Activated CD8-positive, alpha-beta T cell treated with anti-CD3 and anti-CD28 coated beads, Interleukin-2, amount 10 ng/mL, durations not matched to agents 7 days and 5 days (primary cell): ENCODE measurements around the gene SERPINB13. TPM values are rescaled to one million over a fixed set of nuclear protein-coding genes. Genes with fewer than 3 reads are reported as not detected.
A peak's percentile ranks its signal among the peaks of the same experiment; 100 is the strongest.

ENCODE experiments used
- ATAC-seq: fragments of 150-1000 bp; cut with Tn5 transposase; one replicate; pipeline ENCODE4 v1.10.0; 2021; ENCODE audit warnings: moderate library complexity
- CTCF ChIA-PET: fragments of 350-600 bp; sonication (Branson Sonifier 250); formaldehyde crosslinking; loops from one replicate; lab custom pipeline; 2021; ENCODE audit warnings: antibody characterized with exemption; lab: Charles Lee
- POLR2A ChIA-PET: fragments of 350-600 bp; sonication (Branson Sonifier 250); formaldehyde crosslinking; loops from one replicate; lab custom pipeline; 2021; ENCODE audit warnings: antibody characterized with exemption; lab: Charles Lee
- DNase-seq: peaks from one replicate; pipeline ENCODE4 v3.0.0-alpha.2; 2020
- H3K27ac Mint-ChIP-seq: one replicate; pipeline ENCODE4 v1.8.0; 2021; ENCODE audit warnings: mild to moderate bottlenecking, mixed read lengths
- H3K27me3 Mint-ChIP-seq: one replicate; pipeline ENCODE4 v1.8.0; 2021; ENCODE audit warnings: low read depth, mixed read lengths
- H3K36me3 Mint-ChIP-seq: one replicate; pipeline ENCODE4 v1.8.0; 2021; ENCODE audit warnings: low read depth, mixed read lengths
- H3K4me1 Mint-ChIP-seq: one replicate; pipeline ENCODE4 v1.8.0; 2021; ENCODE audit warnings: low read depth, mixed read lengths
- H3K4me3 Mint-ChIP-seq: one replicate; pipeline ENCODE4 v1.8.0; 2021; ENCODE audit warnings: mild to moderate bottlenecking, mixed read lengths
- H3K9me3 Mint-ChIP-seq: one replicate; pipeline ENCODE4 v1.8.0; 2022; ENCODE audit warnings: mixed read lengths; ENCODE audit not compliant: insufficient read depth
- total RNA-seq, 2 experiments: library from RNA; stranded (reverse); gene quantifications; one replicate each; pipeline ENCODE4 v1.2.3, GENCODE V29; 2021

The SERPINB13 gene
- total RNA-seq, 2 experiments from 2014 or later = not detected

- no peaks in the 10 kb centered on the region for H3K4me1 Mint-ChIP-seq
- CTCF ChIA-PET = interaction anchor here (1.0 to 6.5 kb wide), 2 partner anchors 14 to 106 kb away, joined by 3 to 31 read pairs; no protein-coding TSS in a partner anchor
- ATAC-seq (no peak), DNase-seq (no peak)
- peaks cover 5% of the 10 kb centered on the region for H3K27me3 Mint-ChIP-seq
- no peaks in the 10 kb centered on the region for H3K36me3 Mint-ChIP-seq
- no peak overlapping the region for H3K27ac Mint-ChIP-seq
- POLR2A ChIA-PET = no interaction called here
- H3K4me3 Mint-ChIP-seq = no peak overlapping the region
- H3K9me3 Mint-ChIP-seq = no peaks in the 10 kb centered on the region
Observed at GRCh38 chr18:63564021-63564420, 23.1 kb upstream of the SERPINB13 start.

- no peak overlapping the region for H3K4me3 Mint-ChIP-seq
- DNase-seq (no peak), ATAC-seq (no peak)
- no peaks in the 10 kb centered on the region for H3K4me1 Mint-ChIP-seq
- CTCF ChIA-PET = interaction anchor here (6.5 kb wide), 1 partner anchor 14 kb away, joined by 31 read pairs; no protein-coding TSS in a partner anchor
- POLR2A ChIA-PET = no interaction called here
- no peaks in the 10 kb centered on the region for H3K36me3 Mint-ChIP-seq
- peaks cover 5% of the 10 kb centered on the region for H3K27me3 Mint-ChIP-seq
- H3K27ac Mint-ChIP-seq = no peak overlapping the region
- no peaks in the 10 kb centered on the region for H3K9me3 Mint-ChIP-seq
Observed at GRCh38 chr18:63564561-63564960, 22.6 kb upstream of the SERPINB13 start.

- Mint-ChIP-seq H3K36me3 (no peaks in the 10 kb centered on the region), H3K4me3 (no peak overlapping the region), H3K9me3 (no peaks in the 10 kb centered on the region), H3K27me3 (peaks cover 12% of the 10 kb centered on the region), H3K27ac (no peak overlapping the region), H3K4me1 (no peaks in the 10 kb centered on the region)
- ChIA-PET POLR2A (interaction anchor here (0.6 kb wide), 1 partner anchor 692 kb away, joined by 3 read pairs; no protein-coding TSS in a partner anchor), CTCF (interaction anchor here (6.5 kb wide), 1 partner anchor 11 kb away, joined by 31 read pairs; no protein-coding TSS in a partner anchor)
- DNase-seq (no peak), ATAC-seq (no peak)
Observed at GRCh38 chr18:63567276-63567675, 19.9 kb upstream of the SERPINB13 start.

GRCh38 chr18:63567825-63568224 is 19.3 kb upstream of the SERPINB13 start:
- Mint-ChIP-seq H3K27me3 (peaks cover 15% of the 10 kb centered on the region), H3K27ac (no peak overlapping the region)
- no peak for ATAC-seq

GRCh38 chr18:63570721-63571120 is 16.4 kb upstream of the SERPINB13 start:
- DNase-seq = no peak
- ChIA-PET POLR2A (no interaction called here), CTCF (interaction anchor here (0.8 kb wide), 1 partner anchor 53 kb away, joined by 3 read pairs; no protein-coding TSS in a partner anchor)
- ATAC-seq = no peak
- no peaks in the 10 kb centered on the region for H3K36me3 Mint-ChIP-seq
- no peak overlapping the region for H3K27ac Mint-ChIP-seq
- peaks cover 15% of the 10 kb centered on the region for H3K27me3 Mint-ChIP-seq
- no peaks in the 10 kb centered on the region for H3K4me1 Mint-ChIP-seq
- H3K4me3 Mint-ChIP-seq = no peak overlapping the region
- H3K9me3 Mint-ChIP-seq = no peaks in the 10 kb centered on the region

More at GRCh38 chr18:63567825-63568224, 19.3 kb upstream of the SERPINB13 start:
- no peak for DNase-seq
- Mint-ChIP-seq H3K4me1 (no peaks in the 10 kb centered on the region), H3K9me3 (no peaks in the 10 kb centered on the region), H3K4me3 (no peak overlapping the region), H3K36me3 (no peaks in the 10 kb centered on the region)
- ChIA-PET CTCF (interaction anchor here (6.5 kb wide), 1 partner anchor 10 kb away, joined by 31 read pairs; no protein-coding TSS in a partner anchor), POLR2A (interaction anchor here (0.6 kb wide), 1 partner anchor 692 kb away, joined by 3 read pairs; no protein-coding TSS in a partner anchor)

GRCh38 chr18:63575681-63576080 is 11.5 kb upstream of the SERPINB13 start:
- Mint-ChIP-seq H3K9me3 (no peaks in the 10 kb centered on the region), H3K4me3 (no peak overlapping the region), H3K27me3 (peaks cover 20% of the 10 kb centered on the region), H3K27ac (no peak overlapping the region), H3K36me3 (no peaks in the 10 kb centered on the region), H3K4me1 (no peaks in the 10 kb centered on the region)
- CTCF ChIA-PET = interaction anchor here (1.1 to 8.8 kb wide), 4 partner anchors 51 to 360 kb away, joined by 3 to 108 read pairs (median 3); no protein-coding TSS in a partner anchor
- POLR2A ChIA-PET = no interaction called here
- no peak for ATAC-seq
- DNase-seq = no peak

DNA sequence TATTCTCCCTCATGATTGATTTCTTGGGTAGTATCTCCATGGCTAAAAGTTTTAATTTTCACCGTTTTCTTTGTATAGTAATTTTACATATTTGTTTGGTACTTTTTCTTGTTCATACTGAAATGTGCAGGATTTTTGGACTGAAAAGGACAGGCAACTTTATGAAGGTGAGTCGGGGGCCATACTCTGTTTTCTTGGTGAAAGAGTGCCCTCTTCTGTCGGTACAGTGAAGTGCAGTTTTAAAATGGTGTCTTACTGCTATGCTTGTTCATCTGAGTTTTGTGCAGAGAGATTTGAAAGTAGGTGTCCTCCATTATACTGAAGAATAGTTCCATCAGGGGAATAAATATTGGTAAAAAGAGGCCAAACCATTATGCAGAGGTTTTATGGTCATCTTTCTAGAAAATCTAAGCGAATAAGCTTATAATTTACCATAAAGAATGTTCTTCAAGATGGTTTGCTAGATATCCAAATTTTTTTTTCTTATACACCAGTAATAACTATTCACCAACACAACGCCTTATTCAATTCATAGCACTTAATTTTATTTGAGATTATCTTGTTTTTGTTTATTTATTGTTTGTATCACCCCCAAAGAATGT is 8.7 kb upstream of the SERPINB13 start:
- peaks cover 11% of the 10 kb centered on the region for H3K27me3 Mint-ChIP-seq
- no peaks in the 10 kb centered on the region for H3K4me1 Mint-ChIP-seq
- DNase-seq = peak; percentile 35
- ChIA-PET CTCF (interaction anchor here (0.7 to 8.8 kb wide), 12 partner anchors 12 to 357 kb away, joined by 3 to 108 read pairs (median 4); no protein-coding TSS in a partner anchor), POLR2A (interaction anchor here (1.0 kb wide), 1 partner anchor 60 kb away, joined by 3 read pairs; no protein-coding TSS in a partner anchor)
- H3K36me3 Mint-ChIP-seq = no peaks in the 10 kb centered on the region
- no peak overlapping the region for H3K4me3 Mint-ChIP-seq
- no peaks in the 10 kb centered on the region for H3K9me3 Mint-ChIP-seq
- ATAC-seq = peak; percentile 47
- H3K27ac Mint-ChIP-seq = no peak overlapping the region

DNA sequence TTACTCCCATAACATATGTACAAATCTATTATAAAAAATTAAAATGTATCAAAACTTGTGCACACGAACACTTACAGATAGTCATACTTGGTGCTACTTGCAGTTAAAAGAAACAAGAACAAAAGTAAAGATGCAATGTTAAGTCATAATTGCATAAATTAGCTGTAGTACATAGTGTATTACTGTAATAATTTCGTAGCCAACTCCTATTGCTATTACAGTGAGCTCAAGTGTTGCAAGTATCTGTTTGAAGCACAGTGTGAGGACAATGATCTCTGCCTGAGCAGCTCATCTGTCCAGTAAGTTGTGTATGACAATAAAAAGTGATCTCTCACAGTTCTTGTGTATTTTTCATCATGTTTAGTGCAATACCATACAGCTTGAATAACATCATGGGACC is 7.5 kb upstream of the SERPINB13 start:
- CTCF ChIA-PET = interaction anchor here (1.9 to 8.8 kb wide), 4 partner anchors 13 to 68 kb away, joined by 7 to 108 read pairs (median 26); no protein-coding TSS in a partner anchor
- POLR2A ChIA-PET = no interaction called here
- Mint-ChIP-seq H3K27me3 (peaks cover 10% of the 10 kb centered on the region), H3K4me1 (no peaks in the 10 kb centered on the region), H3K4me3 (no peak overlapping the region), H3K36me3 (no peaks in the 10 kb centered on the region), H3K27ac (no peak overlapping the region), H3K9me3 (no peaks in the 10 kb centered on the region)
- DNase-seq (no peak), ATAC-seq (no peak)

DNA sequence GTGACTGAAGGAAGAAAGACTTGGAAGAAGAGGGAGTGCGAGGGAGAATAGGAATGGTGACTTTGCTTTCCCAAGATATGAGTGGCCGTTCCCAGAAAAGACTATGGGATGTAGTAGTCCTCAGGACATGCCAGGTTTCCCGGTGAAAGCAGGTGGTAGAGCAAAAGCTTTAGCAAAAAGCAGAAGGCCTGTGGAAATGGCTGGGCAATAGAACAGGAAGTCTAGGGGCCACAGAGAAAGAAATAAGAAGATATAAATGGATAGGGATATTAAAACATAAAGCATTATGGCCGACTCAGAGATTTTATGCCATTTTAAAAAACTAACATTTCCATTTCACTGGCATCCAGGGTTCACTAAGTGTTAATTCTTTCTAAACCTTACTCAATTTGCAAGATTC is 1.2 kb upstream of the SERPINB13 start:
- DNase-seq = no peak
- peaks cover 2% of the 10 kb centered on the region for H3K27me3 Mint-ChIP-seq
- POLR2A ChIA-PET = no interaction called here
- CTCF ChIA-PET = no interaction called here
- no peaks in the 10 kb centered on the region for H3K36me3 Mint-ChIP-seq
- H3K27ac Mint-ChIP-seq = no peak overlapping the region
- no peaks in the 10 kb centered on the region for H3K9me3 Mint-ChIP-seq
- H3K4me3 Mint-ChIP-seq = no peak overlapping the region
- ATAC-seq = no peak
- no peaks in the 10 kb centered on the region for H3K4me1 Mint-ChIP-seq

DNA sequence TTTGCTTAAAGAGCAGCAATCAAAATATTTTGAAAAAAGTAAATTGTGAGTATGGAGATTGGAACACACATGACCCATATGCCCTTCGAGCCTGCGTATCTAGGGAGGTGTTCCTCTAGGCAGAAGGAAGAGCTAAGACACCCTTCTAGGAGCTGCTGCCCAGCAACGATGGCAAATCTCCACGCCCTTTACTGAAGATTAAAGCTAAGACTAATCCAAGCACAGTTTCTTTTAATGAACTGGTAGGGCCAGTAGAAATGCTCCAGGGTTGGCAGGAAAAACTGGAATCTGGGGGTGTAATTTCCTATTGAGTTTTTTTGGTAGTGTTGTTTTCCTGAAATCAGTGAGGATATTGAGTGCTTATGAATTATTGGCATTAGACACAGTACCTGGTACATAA is 712 bp upstream of the SERPINB13 start:
- CTCF ChIA-PET = no interaction called here
- H3K9me3 Mint-ChIP-seq = no peaks in the 10 kb centered on the region

DNA sequence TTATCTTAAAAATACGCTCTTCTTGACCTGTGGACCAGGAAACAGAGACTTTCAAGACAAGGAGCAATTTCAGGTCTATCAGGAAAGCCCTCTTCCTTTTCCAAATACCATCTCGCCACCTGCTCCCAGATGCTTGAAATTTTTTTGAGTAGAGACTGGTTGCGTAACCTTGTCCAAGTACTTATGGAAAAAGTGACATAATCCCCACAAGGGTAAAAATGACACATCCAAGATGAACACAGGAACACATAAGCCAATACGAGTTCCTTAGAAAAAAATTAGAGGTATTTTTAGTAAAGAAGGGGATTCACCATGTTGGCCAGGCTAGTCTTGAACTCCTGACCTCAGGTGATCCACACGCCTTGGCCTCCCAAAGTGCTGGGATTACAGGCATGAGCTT is 1.8 kb downstream of the SERPINB13 start:
- H3K4me3 Mint-ChIP-seq = no peak overlapping the region
- H3K36me3 Mint-ChIP-seq = no peaks in the 10 kb centered on the region
- no peak for ATAC-seq
- DNase-seq = no peak
- H3K4me1 Mint-ChIP-seq = no peaks in the 10 kb centered on the region
- no peak overlapping the region for H3K27ac Mint-ChIP-seq
- no peaks in the 10 kb centered on the region for H3K9me3 Mint-ChIP-seq
- POLR2A ChIA-PET = no interaction called here
- H3K27me3 Mint-ChIP-seq = no peaks in the 10 kb centered on the region
- CTCF ChIA-PET = no interaction called here

More for the DNA sequence above, 712 bp upstream of the SERPINB13 start:
- Mint-ChIP-seq H3K27ac (no peak overlapping the region), H3K4me1 (no peaks in the 10 kb centered on the region), H3K27me3 (no peaks in the 10 kb centered on the region), H3K36me3 (no peaks in the 10 kb centered on the region), H3K4me3 (no peak overlapping the region)
- no peak for DNase-seq
- no peak for ATAC-seq
- POLR2A ChIA-PET = no interaction called here

- POLR2A ChIA-PET = no interaction called here
- DNase-seq (no peak), ATAC-seq (no peak)
- H3K27me3 Mint-ChIP-seq = no peaks in the 10 kb centered on the region
- H3K9me3 Mint-ChIP-seq = no peaks in the 10 kb centered on the region
- H3K27ac Mint-ChIP-seq = no peak overlapping the region
- H3K4me3 Mint-ChIP-seq = no peak overlapping the region
- no peaks in the 10 kb centered on the region for H3K4me1 Mint-ChIP-seq
- no peaks in the 10 kb centered on the region for H3K36me3 Mint-ChIP-seq
- CTCF ChIA-PET = no interaction called here
Observed at GRCh38 chr18:63590373-63590772, 3.2 kb downstream of the SERPINB13 start.
